ENCODE results near the gene MYBPHL.

Gene MYBPHL, protein sequence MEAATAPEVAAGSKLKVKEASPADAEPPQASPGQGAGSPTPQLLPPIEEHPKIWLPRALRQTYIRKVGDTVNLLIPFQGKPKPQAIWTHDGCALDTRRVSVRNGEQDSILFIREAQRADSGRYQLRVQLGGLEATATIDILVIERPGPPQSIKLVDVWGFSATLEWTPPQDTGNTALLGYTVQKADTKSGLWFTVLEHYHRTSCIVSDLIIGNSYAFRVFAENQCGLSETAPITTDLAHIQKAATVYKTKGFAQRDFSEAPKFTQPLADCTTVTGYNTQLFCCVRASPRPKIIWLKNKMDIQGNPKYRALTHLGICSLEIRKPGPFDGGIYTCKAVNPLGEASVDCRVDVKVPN

DNA sequence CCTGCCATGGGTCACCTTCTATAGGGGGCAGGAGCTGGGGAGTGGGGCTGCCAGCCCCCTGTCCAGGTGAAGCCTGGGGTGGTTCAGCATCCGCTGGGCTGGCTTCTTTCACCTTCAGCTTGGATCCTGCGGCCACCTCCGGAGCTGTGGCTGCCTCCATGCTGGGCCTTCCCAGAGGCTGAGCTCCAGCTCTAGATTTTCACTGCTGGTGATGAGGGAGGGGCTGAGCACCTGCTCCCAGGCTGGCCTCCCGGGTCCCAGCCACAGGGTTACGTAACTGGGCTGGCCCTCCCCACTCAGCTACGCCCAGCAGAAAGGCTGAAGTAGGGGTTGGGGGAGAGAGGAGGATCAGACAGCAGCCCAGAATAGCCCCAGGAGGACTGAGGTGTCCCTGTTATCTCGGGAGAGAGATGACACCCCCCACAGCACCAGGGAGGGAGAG is at the start of gene MYBPHL:
Gene MYBPHL, minus strand, starts transcription at position 180 of the 442 bp plus-strand sequence. Its CDS starts 20 bp downstream, at position 160.
- CTCF ChIA-PET, result interaction anchor here (1.1 kb wide), 1 partner anchor 92 kb away, joined by 5 read pairs; no protein-coding TSS in a partner anchor
- H3K9me3 Mint-ChIP-seq, result no peaks in the 10 kb centered on the region
- no peak for DNase-seq
- H3K4me3 Mint-ChIP-seq, result no peak within 1 kb of the TSS
- H3K4me1 Mint-ChIP-seq, result no peaks in the 10 kb centered on the region
- H3K36me3 Mint-ChIP-seq, result no peaks in the 10 kb centered on the region
- peaks cover 33% of the 10 kb centered on the region for H3K27me3 Mint-ChIP-seq
- no peak within 1 kb of the TSS for H3K27ac Mint-ChIP-seq

DNA sequence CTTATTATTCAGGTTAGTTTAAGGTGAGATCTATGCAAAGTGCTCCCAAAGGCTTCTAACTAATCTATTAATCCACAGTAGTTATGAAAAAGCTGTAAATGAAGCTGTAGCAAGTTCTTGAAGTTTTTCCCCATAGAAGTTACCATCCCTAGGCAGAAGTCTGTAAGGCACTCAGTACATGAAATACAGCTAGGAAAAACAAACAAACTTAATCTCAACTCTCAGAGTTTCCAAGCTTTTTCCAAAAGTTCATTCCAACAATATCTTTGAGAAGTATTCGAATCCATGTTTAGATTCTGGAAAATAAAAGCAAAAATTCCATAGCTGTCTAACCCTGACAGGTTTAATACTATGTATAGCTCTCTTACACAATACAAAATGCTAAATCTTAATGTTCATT is 49.7 kb upstream of the MYBPHL start:
- Mint-ChIP-seq H3K36me3 (no peaks in the 10 kb centered on the region), H3K4me1 (peaks cover 25% of the 10 kb centered on the region), H3K4me3 (no peak overlapping the region), H3K9me3 (no peaks in the 10 kb centered on the region), H3K27ac (no peak overlapping the region), H3K27me3 (peaks cover 27% of the 10 kb centered on the region)
- DNase-seq, result no peak
- CTCF ChIA-PET, result no interaction called here

DNA sequence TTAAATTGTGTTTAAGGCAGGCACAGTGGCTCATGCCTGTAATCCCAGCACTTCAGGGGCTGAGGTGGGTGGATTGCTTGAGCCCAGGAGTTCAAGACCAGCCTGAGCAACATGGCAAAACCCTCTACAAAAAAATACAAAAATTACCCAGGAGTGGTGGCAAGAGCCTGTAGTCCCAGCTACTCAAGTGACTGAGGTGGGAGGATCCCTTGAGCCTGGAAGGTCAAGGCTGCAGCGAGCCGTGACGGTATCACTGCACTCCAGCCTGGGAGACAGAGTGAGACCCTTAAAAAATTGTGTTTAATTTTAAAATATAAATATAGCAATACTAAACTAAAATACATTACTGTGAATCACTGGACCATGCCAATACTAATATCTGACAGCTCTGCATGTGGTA is 48.1 kb upstream of the MYBPHL start:
- Mint-ChIP-seq H3K9me3 (no peaks in the 10 kb centered on the region), H3K27ac (no peak overlapping the region), H3K4me3 (no peak overlapping the region), H3K27me3 (peaks cover 19% of the 10 kb centered on the region), H3K4me1 (peaks cover 25% of the 10 kb centered on the region), H3K36me3 (no peaks in the 10 kb centered on the region)
- DNase-seq, result no peak
- CTCF ChIA-PET, result interaction anchor here (0.9 to 1.3 kb wide), 2 partner anchors 38 to 44 kb away, joined by 3 read pairs; no protein-coding TSS in a partner anchor

DNA sequence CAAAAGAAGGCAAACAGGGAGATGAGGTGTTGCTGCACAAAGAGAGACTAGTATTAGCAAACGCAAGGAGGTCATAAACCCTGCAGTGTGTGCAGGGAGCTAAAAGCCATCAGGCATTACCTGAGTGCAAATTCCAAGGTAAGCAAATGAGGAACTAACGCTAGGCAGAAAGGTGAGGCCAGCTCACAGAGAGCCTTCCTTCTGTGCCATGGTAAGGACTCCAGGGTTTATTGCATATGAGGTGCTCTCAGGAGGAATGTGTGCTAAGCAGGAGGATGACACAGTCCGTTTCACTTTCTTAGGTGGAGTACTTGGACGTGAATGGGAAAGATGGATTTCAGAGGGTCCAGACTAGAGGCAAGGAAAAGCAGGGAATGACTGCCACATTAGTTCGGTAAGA is 44.6 kb upstream of the MYBPHL start:
- H3K9me3 Mint-ChIP-seq, result no peaks in the 10 kb centered on the region
- peaks cover 5% of the 10 kb centered on the region for H3K27me3 Mint-ChIP-seq
- H3K4me1 Mint-ChIP-seq, result peaks cover 38% of the 10 kb centered on the region
- H3K27ac Mint-ChIP-seq, result no peak overlapping the region
- H3K36me3 Mint-ChIP-seq, result no peaks in the 10 kb centered on the region
- CTCF ChIA-PET, result interaction anchor here (1.0 kb wide), 1 partner anchor 10 kb away, joined by 3 read pairs; no protein-coding TSS in a partner anchor
- no peak overlapping the region for H3K4me3 Mint-ChIP-seq
- no peak for DNase-seq

DNA sequence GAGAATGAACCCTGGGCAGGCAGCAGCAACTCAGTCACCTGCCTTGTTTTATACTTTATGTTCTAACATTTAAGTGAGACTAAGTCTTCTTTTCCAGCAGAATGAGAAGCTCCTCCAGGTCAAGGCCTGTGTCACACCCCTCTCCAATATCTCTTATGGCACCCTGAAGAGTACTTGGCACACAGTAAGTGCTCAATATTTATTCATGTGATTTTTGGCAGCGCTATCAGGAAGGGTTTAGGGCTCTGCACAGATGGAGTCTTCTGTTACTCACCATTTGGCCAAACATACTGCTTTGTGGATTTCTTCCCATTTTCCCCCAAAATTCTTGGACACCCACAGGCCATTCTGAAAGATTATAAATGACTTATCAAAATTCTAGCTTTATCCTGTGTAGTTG is 43.8 kb upstream of the MYBPHL start:
- Mint-ChIP-seq H3K27me3 (peaks cover 5% of the 10 kb centered on the region), H3K4me1 (peaks cover 38% of the 10 kb centered on the region), H3K9me3 (no peaks in the 10 kb centered on the region), H3K27ac (no peak overlapping the region), H3K4me3 (no peak overlapping the region), H3K36me3 (no peaks in the 10 kb centered on the region)
- no peak for DNase-seq
- CTCF ChIA-PET, result interaction anchor here (0.8 to 1.1 kb wide), 2 partner anchors 23 to 68 kb away, joined by 3 read pairs; partner anchors contain the start of gene PSRC1

DNA sequence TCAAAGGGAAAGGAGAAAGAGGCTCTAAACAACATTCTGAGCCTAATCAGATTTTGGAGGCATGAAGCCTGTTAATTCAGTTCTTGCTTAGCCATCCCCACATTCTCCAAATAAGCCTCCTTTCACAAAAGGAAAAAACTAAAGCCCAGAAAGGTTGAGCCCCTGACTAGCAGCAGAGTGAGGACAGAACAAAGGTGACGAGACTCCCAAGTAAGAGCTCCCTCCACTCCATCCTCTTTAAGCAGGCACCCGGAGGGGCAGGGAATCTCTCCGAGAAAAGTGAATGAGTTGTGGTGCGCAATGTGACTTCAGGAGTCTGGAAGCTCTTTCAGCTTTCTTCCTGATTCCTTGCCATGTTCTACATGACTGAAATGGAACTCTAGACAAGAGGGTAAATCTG is 43.4 kb upstream of the MYBPHL start:
- H3K4me1 Mint-ChIP-seq, result peaks cover 38% of the 10 kb centered on the region
- H3K9me3 Mint-ChIP-seq, result no peaks in the 10 kb centered on the region
- no peaks in the 10 kb centered on the region for H3K36me3 Mint-ChIP-seq
- no peak for DNase-seq
- peaks cover 5% of the 10 kb centered on the region for H3K27me3 Mint-ChIP-seq
- no peak overlapping the region for H3K27ac Mint-ChIP-seq
- no peak overlapping the region for H3K4me3 Mint-ChIP-seq
- CTCF ChIA-PET, result interaction anchor here (0.8 to 1.1 kb wide), 2 partner anchors 22 to 68 kb away, joined by 3 read pairs; partner anchors contain the start of gene PSRC1

DNA sequence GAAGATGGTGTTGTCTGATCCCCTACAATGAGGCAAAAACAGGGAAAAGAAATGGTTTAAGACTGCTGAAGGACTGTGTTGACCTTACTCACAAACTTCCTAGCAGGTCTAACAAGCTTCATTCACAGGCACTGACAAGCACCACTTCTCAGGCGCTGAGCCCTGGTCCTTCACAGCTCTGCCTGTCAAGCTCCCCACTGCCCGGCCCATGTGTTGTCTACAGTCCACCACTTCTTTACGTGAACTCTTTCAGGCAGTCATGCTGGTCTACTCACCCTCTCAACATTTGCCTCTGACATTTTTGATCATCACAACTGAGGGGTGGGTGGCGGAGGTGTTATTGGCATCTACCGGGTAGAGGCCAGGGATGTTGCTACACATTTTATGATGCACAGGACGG is 40.7 kb upstream of the MYBPHL start:
- Mint-ChIP-seq H3K27me3 (peaks cover 13% of the 10 kb centered on the region), H3K36me3 (no peaks in the 10 kb centered on the region), H3K9me3 (no peaks in the 10 kb centered on the region), H3K27ac (no peak overlapping the region), H3K4me1 (peaks cover 19% of the 10 kb centered on the region), H3K4me3 (no peak overlapping the region)
- CTCF ChIA-PET, result interaction anchor here (1.2 kb wide), 1 partner anchor 185 kb away, joined by 3 read pairs; no protein-coding TSS in a partner anchor
- DNase-seq, result no peak

DNA sequence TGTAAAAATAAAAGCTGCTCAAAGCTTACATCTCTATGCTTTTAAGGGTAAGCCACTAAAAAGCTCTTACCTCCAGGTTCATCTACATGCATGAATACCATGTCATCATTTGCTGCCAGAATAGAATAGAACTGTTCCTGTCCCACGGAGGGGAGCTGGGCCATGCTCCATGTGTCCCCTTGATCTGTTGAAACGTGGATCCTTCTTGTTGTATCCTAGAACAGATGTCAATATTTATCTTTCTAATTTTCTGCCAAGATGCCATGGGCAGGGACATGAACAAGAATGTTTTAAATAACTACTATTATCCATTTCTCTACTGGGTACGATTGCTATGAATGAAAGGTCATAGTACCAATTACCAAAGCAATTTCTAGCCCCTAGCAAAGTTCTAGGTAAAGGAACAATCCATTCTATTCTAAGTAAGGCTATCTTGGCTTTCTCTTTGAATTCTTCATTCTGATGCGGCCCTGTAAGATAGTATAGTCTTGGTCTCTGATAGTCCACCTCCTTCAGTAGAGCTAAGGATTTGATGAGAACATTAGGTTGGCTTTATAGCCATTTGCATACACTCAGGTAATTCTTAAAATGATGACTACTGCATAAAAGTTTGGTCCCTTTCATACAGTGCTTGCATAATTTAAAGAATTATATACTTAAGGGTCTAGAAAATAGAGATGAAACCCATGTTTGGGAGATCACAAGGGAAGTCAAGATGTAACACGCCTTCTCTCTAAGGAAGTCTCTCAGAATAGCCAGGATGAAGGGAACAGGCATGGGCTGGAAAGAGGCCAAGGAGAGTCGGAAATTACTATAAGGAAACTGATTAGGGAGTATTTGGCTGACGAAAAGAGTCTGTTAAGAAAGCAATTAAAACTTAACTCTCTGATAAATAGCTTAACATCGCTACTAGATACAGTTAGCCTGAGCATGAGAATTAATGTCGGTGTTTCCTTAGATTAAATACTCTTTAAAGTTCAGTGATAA is 35.4 kb upstream of the MYBPHL start:
- Mint-ChIP-seq H3K4me1 (peaks cover 4% of the 10 kb centered on the region), H3K9me3 (no peaks in the 10 kb centered on the region), H3K4me3 (no peak overlapping the region), H3K36me3 (no peaks in the 10 kb centered on the region), H3K27ac (no peak overlapping the region), H3K27me3 (peaks cover 13% of the 10 kb centered on the region)
- CTCF ChIA-PET, result interaction anchor here (0.9 kb wide), 1 partner anchor 10 kb away, joined by 3 read pairs; no protein-coding TSS in a partner anchor
- DNase-seq, result no peak

DNA sequence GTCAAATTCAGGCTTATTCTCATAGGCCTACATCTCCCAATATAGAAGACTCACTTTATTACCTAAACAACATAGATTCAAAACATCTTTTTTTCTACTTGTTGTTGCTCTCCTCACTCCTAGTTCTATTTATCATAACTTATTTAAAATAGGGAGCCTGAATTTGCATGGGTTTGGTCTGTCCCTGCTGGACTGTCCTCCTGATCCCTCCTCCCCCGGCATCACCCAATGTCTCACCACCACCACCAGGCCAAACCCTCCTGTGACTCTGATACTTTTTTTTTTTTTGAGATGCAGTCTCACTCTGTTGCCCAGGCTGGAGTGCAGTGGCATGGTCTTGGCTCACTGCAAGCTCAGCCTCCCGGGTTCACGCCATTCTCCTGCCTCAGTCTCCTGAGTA is 31.8 kb upstream of the MYBPHL start:
- Mint-ChIP-seq H3K9me3 (no peaks in the 10 kb centered on the region), H3K36me3 (no peaks in the 10 kb centered on the region), H3K27ac (no peak overlapping the region), H3K27me3 (peaks cover 5% of the 10 kb centered on the region), H3K4me1 (no peaks in the 10 kb centered on the region), H3K4me3 (no peak overlapping the region)
- DNase-seq, result no peak
- CTCF ChIA-PET, result no interaction called here

DNA sequence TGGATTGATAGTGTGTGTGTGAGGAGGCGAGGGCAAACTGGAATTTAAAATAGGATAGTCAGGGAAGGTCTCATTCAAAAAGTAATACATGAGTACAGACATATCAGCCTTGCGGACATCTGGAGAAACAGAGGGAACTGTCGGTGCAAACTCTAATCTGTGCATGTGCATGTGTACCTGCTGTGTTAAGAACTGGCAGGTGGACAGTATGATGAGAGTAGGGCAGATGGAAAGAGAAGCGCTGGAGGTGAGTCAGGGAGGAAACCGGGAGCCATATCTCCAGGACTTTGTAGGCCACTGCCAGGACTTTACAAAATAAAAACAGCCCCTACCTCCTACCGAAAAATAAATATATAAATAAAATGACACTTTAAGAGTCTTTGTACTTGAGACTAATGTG is 31.3 kb upstream of the MYBPHL start:
- DNase-seq, result no peak
- no peak overlapping the region for H3K4me3 Mint-ChIP-seq
- CTCF ChIA-PET, result no interaction called here
- no peak overlapping the region for H3K27ac Mint-ChIP-seq
- no peaks in the 10 kb centered on the region for H3K9me3 Mint-ChIP-seq
- no peaks in the 10 kb centered on the region for H3K36me3 Mint-ChIP-seq
- H3K27me3 Mint-ChIP-seq, result peaks cover under 1% of the 10 kb centered on the region
- H3K4me1 Mint-ChIP-seq, result no peaks in the 10 kb centered on the region

DNA sequence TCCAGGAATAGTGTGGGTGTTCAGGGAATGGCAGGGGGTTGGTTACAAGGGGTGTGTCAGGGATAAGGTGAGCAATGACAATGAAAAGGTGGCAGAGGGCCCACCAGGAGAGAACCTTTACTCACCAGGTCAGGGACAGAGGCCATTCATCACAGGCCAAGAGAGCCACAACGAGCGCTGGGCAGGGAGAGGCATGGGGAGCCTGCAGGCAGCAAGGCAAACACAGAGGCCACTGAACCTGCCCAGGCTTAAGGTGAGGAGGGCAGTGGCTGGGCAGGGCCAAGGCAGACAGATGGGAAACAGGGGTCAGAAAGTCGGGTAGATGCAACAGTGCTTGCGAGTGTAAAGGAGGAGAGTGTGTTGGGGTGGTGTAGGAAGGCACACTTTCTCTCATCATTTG is 28.3 kb upstream of the MYBPHL start:
- no peak for DNase-seq
- CTCF ChIA-PET, result no interaction called here
- Mint-ChIP-seq H3K36me3 (peaks cover 7% of the 10 kb centered on the region), H3K4me3 (no peak overlapping the region), H3K27me3 (peaks cover 6% of the 10 kb centered on the region), H3K4me1 (no peaks in the 10 kb centered on the region), H3K9me3 (peaks cover 13% of the 10 kb centered on the region), H3K27ac (no peak overlapping the region)

DNA sequence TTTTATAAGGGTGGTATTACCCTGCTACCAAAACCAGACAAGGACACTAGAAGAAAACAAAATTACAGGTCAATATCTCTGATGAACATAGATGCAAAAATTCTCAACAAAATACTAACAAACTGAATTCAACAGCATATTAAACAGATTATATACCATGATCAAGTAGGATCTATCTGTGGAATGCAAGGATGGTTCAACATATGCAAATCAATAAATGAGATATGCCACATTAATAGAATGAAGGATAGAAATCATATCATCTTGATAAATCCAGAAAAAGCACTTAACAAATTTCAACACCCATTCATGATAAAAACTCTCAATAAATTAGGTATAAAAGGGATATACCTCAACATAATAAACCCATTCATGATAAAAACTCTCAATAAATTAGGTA is 24.3 kb upstream of the MYBPHL start:
- no peak for DNase-seq
- H3K4me1 Mint-ChIP-seq, result no peaks in the 10 kb centered on the region

DNA sequence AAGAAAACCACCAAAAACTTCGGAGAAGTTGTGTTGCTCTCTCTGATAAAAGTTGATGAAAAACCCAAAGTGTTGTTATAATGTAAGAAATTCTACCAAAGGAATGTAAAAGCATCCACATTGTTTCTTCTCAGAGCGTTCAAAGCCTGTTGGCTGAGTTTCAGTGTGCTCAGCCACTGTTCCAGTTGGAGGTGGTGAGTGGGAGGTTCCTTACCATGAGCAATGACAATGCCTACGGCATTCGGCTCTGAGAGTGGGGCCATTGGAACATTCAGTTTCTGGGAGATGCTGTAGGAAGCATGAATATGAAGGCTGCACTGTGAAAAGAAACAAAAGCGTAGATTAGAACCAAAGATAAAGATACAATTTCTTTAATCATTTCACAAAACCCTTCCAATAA is 20.5 kb upstream of the MYBPHL start:
- Mint-ChIP-seq H3K27ac (no peak overlapping the region), H3K4me3 (no peak overlapping the region), H3K36me3 (peaks cover 7% of the 10 kb centered on the region), H3K4me1 (no peaks in the 10 kb centered on the region), H3K27me3 (peaks cover 21% of the 10 kb centered on the region), H3K9me3 (peaks cover 13% of the 10 kb centered on the region)
- CTCF ChIA-PET, result interaction anchor here (1.2 kb wide), 1 partner anchor 23 kb away, joined by 3 read pairs; no protein-coding TSS in a partner anchor
- no peak for DNase-seq

More for the DNA sequence above, 24.3 kb upstream of the MYBPHL start:
- Mint-ChIP-seq H3K27me3 (peaks cover 7% of the 10 kb centered on the region), H3K27ac (no peak overlapping the region), H3K4me3 (no peak overlapping the region), H3K36me3 (peaks cover 7% of the 10 kb centered on the region), H3K9me3 (peaks cover 13% of the 10 kb centered on the region)
- CTCF ChIA-PET, result no interaction called here

DNA sequence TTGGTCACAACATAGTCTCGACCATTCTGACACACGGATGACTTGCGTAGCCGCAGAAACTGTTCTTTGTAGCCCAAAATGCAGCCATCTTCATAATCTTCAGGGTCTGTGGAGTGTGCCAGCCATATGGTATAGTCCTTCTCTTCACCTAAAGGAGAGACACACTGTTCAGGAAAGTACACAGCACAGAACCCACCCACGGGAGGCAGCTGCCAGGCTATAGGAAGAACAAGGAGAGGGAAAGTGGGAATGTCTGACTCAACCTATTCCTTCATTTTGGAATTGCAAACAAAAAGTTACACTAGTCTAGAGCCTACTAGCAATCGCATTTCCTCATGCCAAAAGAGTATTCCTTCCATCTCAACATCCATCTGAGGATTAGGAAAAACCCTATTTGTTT is 16.2 kb upstream of the MYBPHL start:
- Mint-ChIP-seq H3K4me3 (no peak overlapping the region), H3K36me3 (no peaks in the 10 kb centered on the region), H3K27me3 (peaks cover 19% of the 10 kb centered on the region), H3K9me3 (no peaks in the 10 kb centered on the region), H3K27ac (no peak overlapping the region), H3K4me1 (no peaks in the 10 kb centered on the region)
- DNase-seq, result no peak
- CTCF ChIA-PET, result no interaction called here

All from activated naive CD4-positive, alpha-beta T cell treated with anti-CD3 and anti-CD28 coated beads, Interleukin-2, amount 10 ng/mL, durations not matched to agents 7 days and 5 days (primary cell).